ENCODE measurements around the gene EVI2A.

- TF ChIP-seq CTCF (IDR thresholded peaks at IDR 0.05 in 2 of 3, conservative IDR thresholded peaks at IDR 0.05 in 1 of 3; ENCODE audit: borderline replicate concordance in 1 of 3, insufficient read depth in 1 of 3, low read depth in 2 of 3, low read length in 2 of 3) (no peak), POLR2A (IDR thresholded peaks at IDR 0.05; ENCODE audit: borderline replicate concordance, extremely low read depth, insufficient read depth, insufficient read length) (no peak), EZH2 (IDR thresholded peaks at IDR 0.05) (no peak), EZH2phosphoT487 (IDR thresholded peaks at IDR 0.05; ENCODE audit: borderline replicate concordance) (no peak), SRF (IDR thresholded peaks at IDR 0.05; ENCODE audit: low read depth) (no peak), POLR2AphosphoS5 (IDR thresholded peaks at IDR 0.05; ENCODE audit: low read depth, low read length) (no peak), RAD21 (IDR thresholded peaks at IDR 0.05; ENCODE audit: low read depth) (no peak; the same call in 1 of the 2 replicates)
Observed at GRCh38 chr17:31269578-31269983, 51.8 kb downstream of the EVI2A start.
